Naive thymus-derived CD4-positive, alpha-beta T cell (primary cell): Measurements from ENCODE around the gene MEG3. TPM values are rescaled to one million over a fixed set of nuclear protein-coding genes. Genes with fewer than 3 reads are reported as not detected.

Source experiments
- ATAC-seq: fragments of 150-1000 bp; cut with Tn5 transposase; 2 replicates; pipeline ENCODE4 v1.10.0; 2021; ENCODE audit warnings: mild to moderate bottlenecking, moderate library complexity
- CTCF ChIA-PET: fragments of 350-600 bp; sonication (Branson Sonifier 250); formaldehyde crosslinking; loops from one replicate; lab custom pipeline; 2021; ENCODE audit warnings: antibody characterized with exemption; lab: Charles Lee
- POLR2A ChIA-PET: fragments of 350-600 bp; sonication (Branson Sonifier 250); formaldehyde crosslinking; loops from one replicate; lab custom pipeline; 2021; ENCODE audit warnings: antibody characterized with exemption, inconsistent platforms; lab: Charles Lee
- DNase-seq, 9 donors: peaks; one replicate each; pipeline versions ENCODE4 v3.0.0 to v3.0.0-alpha.2; 2020 to 2022; ENCODE audit warnings: mixed read lengths in 1 of 9
- H3K27ac ChIP-seq: one replicate; pipeline ENCODE4 v1.7.0; 2013; ENCODE audit warnings: mild to moderate bottlenecking, low read depth, low read length, moderate library complexity
- H3K27me3 ChIP-seq, 2 donors: one replicate each; pipeline ENCODE4 v1.7.0; 2013; ENCODE audit warnings: low read length in 2 of 2, mild to moderate bottlenecking in 2 of 2, moderate library complexity in 2 of 2; ENCODE audit not compliant: control insufficient read depth in 2 of 2, insufficient read depth in 2 of 2
- H3K36me3 ChIP-seq, 3 experiments: 1 replicate in 2 of 3; 2 replicates in 1 of 3; pipeline ENCODE4 v1.7.0; 2013; ENCODE audit warnings: low read length in 3 of 3, mild to moderate bottlenecking in 3 of 3, moderate library complexity in 1 of 3; ENCODE audit not compliant: insufficient read depth in 3 of 3, control insufficient read depth in 2 of 3
- H3K4me1 ChIP-seq, 2 donors: one replicate each; pipeline ENCODE4 v1.7.0; 2013; ENCODE audit warnings: low read length in 2 of 2, mild to moderate bottlenecking in 2 of 2, moderate library complexity in 1 of 2; ENCODE audit not compliant: control insufficient read depth in 2 of 2, insufficient read depth in 2 of 2
- H3K4me3 ChIP-seq: 2 replicates; pipeline ENCODE4 v1.7.0; 2013; ENCODE audit warnings: mild to moderate bottlenecking, low read length
- H3K9me3 ChIP-seq, 3 experiments: 1 replicate in 2 of 3; 2 replicates in 1 of 3; pipeline ENCODE4 v1.7.0; 2013; ENCODE audit warnings: low read length in 3 of 3; ENCODE audit not compliant: control insufficient read depth in 2 of 3
- H3K27ac Mint-ChIP-seq, 9 donors: one replicate each; pipeline ENCODE4 v1.8.0; 2020 to 2022; ENCODE audit warnings: mixed read lengths in 9 of 9, mild to moderate bottlenecking in 8 of 9, moderate library complexity in 5 of 9, inconsistent platforms in 2 of 9
- H3K27me3 Mint-ChIP-seq, 5 donors: one replicate each; pipeline ENCODE4 v1.8.0; 2021 to 2022; ENCODE audit warnings: mixed read lengths in 5 of 5, mild to moderate bottlenecking in 1 of 5
- H3K36me3 Mint-ChIP-seq, 5 donors: one replicate each; pipeline ENCODE4 v1.8.0; 2020 to 2022; ENCODE audit warnings: mixed read lengths in 5 of 5, mild to moderate bottlenecking in 3 of 5, inconsistent platforms in 1 of 5
- H3K4me1 Mint-ChIP-seq, 7 donors: one replicate each; pipeline ENCODE4 v1.8.0; 2020 to 2022; ENCODE audit warnings: mixed read lengths in 7 of 7, mild to moderate bottlenecking in 3 of 7, inconsistent platforms in 1 of 7
- H3K4me3 Mint-ChIP-seq, 10 donors: one replicate each; pipeline ENCODE4 v1.8.0; 2020 to 2022; ENCODE audit warnings: mild to moderate bottlenecking in 10 of 10, mixed read lengths in 10 of 10, moderate library complexity in 6 of 10, inconsistent platforms in 2 of 10
- H3K9me3 Mint-ChIP-seq, 11 donors: one replicate each; pipeline ENCODE4 v1.8.0; 2020 to 2022; ENCODE audit warnings: mixed read lengths in 11 of 11, mild to moderate bottlenecking in 4 of 11, inconsistent platforms in 1 of 11, moderate library complexity in 1 of 11
- intact Hi-C, 2 donors: fragments of 100-400 bp; cut with micrococcal nuclease; formaldehyde crosslinking; loops; one replicate each; pipeline ENCODE4 v1.15.1; 2023
- polyA plus RNA-seq, 2 donors: library from polyadenylated mRNA; unstranded; fragments of 300-500 nt; fragmentation: Illumina TruSeq; gene quantifications; one replicate each; pipeline ENCODE4 v1.2.3, GENCODE V29; 2021
- total RNA-seq, 6 experiments: library from RNA in 5 of 6; stranded (reverse) in 5 of 6; gene quantifications; 1 replicate in 5 of 6; 2 replicates in 1 of 6; pipeline ENCODE4 v1.2.3 and lab custom pipeline; 2021 to 2026

The MEG3 gene
- total and polyA plus RNA-seq, 7 experiments from 2014 or later: 0.80 to 2.4 TPM; not detected in 5

DNA sequence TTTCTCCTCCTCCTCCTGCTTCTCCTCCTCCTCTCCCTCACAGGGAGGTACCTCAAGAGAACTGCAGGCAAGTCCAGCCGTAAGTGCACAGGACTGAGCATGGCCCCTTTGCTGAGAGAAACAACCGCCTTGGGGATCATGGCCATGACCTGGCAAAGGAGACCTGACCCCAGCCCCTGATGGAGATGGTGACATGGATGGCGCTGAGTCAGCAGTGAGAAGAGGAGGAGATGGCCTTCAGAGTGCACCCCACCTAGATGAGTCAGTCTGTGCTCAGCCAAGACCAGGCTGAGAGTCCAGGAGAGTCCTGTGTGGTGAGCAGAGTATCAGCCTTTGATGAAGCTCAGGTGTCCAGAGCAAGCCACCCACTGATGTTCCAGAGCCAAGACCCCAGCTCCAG, 36.4 kb downstream of the MEG3 start:
- no peaks in the 10 kb centered on the region for H3K27me3 ChIP-seq
- DNase-seq: no peak
- H3K4me3 ChIP-seq: no peak overlapping the region
- no peaks in the 10 kb centered on the region for H3K36me3 ChIP-seq
- ChIA-PET CTCF (no interaction called here), POLR2A (no interaction called here)
- no peaks in the 10 kb centered on the region for H3K9me3 Mint-ChIP-seq
- ATAC-seq: no peak
- no peaks in the 10 kb centered on the region for H3K9me3 ChIP-seq
- intact Hi-C loops: no loop called here
- no peaks in the 10 kb centered on the region for H3K36me3 Mint-ChIP-seq
- H3K27me3 Mint-ChIP-seq: peaks cover 0 to 7% (median 0%) of the 10 kb centered on the region in 5 donors
- H3K27ac Mint-ChIP-seq: no peak overlapping the region
- no peaks in the 10 kb centered on the region for H3K4me1 ChIP-seq
- no peak overlapping the region for H3K27ac ChIP-seq
- H3K4me3 Mint-ChIP-seq: no peak overlapping the region
- no peaks in the 10 kb centered on the region for H3K4me1 Mint-ChIP-seq

DNA sequence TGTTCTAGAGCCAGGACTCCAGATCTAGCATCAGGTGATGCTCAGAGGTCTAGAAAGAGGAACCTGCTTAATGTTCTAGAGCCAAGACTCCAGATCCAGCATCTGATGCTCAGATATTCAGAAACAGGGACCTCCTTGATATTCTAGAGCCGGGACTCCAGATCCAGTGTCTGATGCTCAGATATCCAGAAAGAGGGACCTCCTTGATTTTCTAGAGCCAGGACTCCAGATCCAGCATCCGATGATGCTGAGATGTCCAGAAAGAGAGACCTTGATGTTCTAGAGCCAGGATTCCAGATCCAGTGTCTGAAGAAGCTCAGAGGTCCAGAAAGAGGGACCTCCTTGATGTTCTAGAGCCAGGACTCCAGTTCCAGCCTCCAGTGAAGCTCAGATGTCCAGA, 36.9 kb downstream of the MEG3 start:
- H3K4me1 Mint-ChIP-seq: no peaks in the 10 kb centered on the region
- H3K4me1 ChIP-seq: no peaks in the 10 kb centered on the region
- intact Hi-C loops: no loop called here
- POLR2A ChIA-PET: no interaction called here
- peaks cover 0 to 7% (median 0%) of the 10 kb centered on the region in 5 donors for H3K27me3 Mint-ChIP-seq
- ATAC-seq (no peak), DNase-seq (no peak)
- H3K36me3 Mint-ChIP-seq: no peaks in the 10 kb centered on the region
- no peaks in the 10 kb centered on the region for H3K9me3 Mint-ChIP-seq
- H3K4me3 ChIP-seq: no peak overlapping the region
- no peaks in the 10 kb centered on the region for H3K9me3 ChIP-seq
- no peaks in the 10 kb centered on the region for H3K27me3 ChIP-seq
- H3K36me3 ChIP-seq: no peaks in the 10 kb centered on the region
- H3K27ac ChIP-seq: no peak overlapping the region
- no peak overlapping the region for H3K27ac Mint-ChIP-seq
- CTCF ChIA-PET: interaction anchor here (0.6 kb wide), 1 partner anchor 23 kb away, joined by 3 read pairs; no protein-coding TSS in a partner anchor
- no peak overlapping the region for H3K4me3 Mint-ChIP-seq

GRCh38 chr14:100864206-100864605, 38.3 kb downstream of the MEG3 start:
- intact Hi-C loops: no loop called here
- ATAC-seq (no peak), DNase-seq (no peak)
- H3K9me3 Mint-ChIP-seq: no peaks in the 10 kb centered on the region
- H3K4me1 Mint-ChIP-seq: no peaks in the 10 kb centered on the region
- Histone ChIP-seq H3K27me3 (no peaks in the 10 kb centered on the region), H3K4me3 (no peak overlapping the region), H3K36me3 (no peaks in the 10 kb centered on the region), H3K4me1 (no peaks in the 10 kb centered on the region), H3K9me3 (no peaks in the 10 kb centered on the region), H3K27ac (no peak overlapping the region)
- H3K36me3 Mint-ChIP-seq: no peaks in the 10 kb centered on the region
- CTCF ChIA-PET: no interaction called here
- no peak overlapping the region for H3K27ac Mint-ChIP-seq
- peaks cover 0 to 5% (median 0%) of the 10 kb centered on the region in 5 donors for H3K27me3 Mint-ChIP-seq
- POLR2A ChIA-PET: no interaction called here
- no peak overlapping the region for H3K4me3 Mint-ChIP-seq

GRCh38 chr14:100864960-100865681, 39.2 kb downstream of the MEG3 start:
- Histone ChIP-seq H3K36me3 (no peaks in the 10 kb centered on the region), H3K27ac (no peak overlapping the region), H3K27me3 (no peaks in the 10 kb centered on the region), H3K9me3 (no peaks in the 10 kb centered on the region), H3K4me3 (no peak overlapping the region), H3K4me1 (no peaks in the 10 kb centered on the region)
- intact Hi-C loops: no loop called here
- Mint-ChIP-seq H3K4me3 (no peak overlapping the region), H3K9me3 (no peaks in the 10 kb centered on the region), H3K27ac (no peak overlapping the region), H3K36me3 (no peaks in the 10 kb centered on the region), H3K27me3 (peaks cover 0 to 4% (median 0%) of the 10 kb centered on the region in 5 donors), H3K4me1 (no peaks in the 10 kb centered on the region)
- no peak for DNase-seq
- ChIA-PET POLR2A (no interaction called here), CTCF (no interaction called here)
- no peak for ATAC-seq

DNA sequence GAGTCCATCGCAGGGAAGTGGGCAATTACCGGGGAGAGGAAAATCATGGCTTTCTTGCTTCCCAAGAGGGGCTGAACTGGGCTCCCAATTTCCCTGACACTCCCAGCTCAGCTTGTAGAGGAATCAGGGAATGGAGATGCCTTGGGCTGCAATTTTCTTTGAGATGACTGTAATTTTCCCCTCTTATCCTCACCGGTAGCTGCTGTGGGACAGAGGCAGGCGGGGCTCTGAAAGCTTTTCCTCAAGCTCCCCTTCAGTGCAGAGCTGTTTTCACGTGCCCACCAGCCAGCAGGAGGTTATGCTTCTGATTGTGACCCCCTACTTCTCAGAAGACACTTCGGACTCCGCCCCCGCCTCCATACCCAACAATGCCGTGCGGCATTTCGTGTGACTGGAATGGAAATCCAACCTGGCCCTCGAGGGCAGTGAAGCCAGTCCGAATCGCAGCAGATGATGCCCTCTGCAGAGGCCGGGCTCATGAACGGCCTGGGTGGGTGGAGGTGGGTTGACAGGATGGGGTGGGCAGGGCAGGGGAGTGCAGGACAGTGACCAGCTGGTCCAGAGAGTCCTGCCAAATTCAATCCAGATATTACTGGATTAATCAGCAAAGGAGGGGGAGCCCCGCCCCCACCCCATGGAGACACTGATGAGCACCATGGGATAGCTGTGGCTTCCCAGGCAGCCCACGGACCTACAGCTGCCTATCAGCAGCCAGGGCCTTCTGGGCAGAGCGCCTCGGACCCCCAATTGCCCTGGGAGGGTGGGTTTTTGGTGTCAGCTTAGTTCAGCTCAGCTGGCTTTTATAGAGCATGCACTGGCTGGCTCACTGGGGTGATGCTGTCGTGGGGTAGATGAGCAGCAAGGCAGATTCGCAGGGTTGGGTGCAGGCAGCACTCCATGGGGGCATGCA, 40.0 kb downstream of the MEG3 start:
- H3K27ac Mint-ChIP-seq: no peak overlapping the region
- intact Hi-C loops: no loop called here
- H3K36me3 ChIP-seq: no peaks in the 10 kb centered on the region
- DNase-seq (no peak), ATAC-seq (no peak)
- H3K27ac ChIP-seq: no peak overlapping the region
- no peak overlapping the region for H3K4me3 ChIP-seq
- H3K27me3 ChIP-seq: no peaks in the 10 kb centered on the region
- H3K9me3 ChIP-seq: no peaks in the 10 kb centered on the region
- H3K4me1 ChIP-seq: no peaks in the 10 kb centered on the region
- CTCF ChIA-PET: no interaction called here
- H3K9me3 Mint-ChIP-seq: no peaks in the 10 kb centered on the region
- H3K4me1 Mint-ChIP-seq: no peaks in the 10 kb centered on the region
- POLR2A ChIA-PET: no interaction called here
- H3K36me3 Mint-ChIP-seq: no peaks in the 10 kb centered on the region
- H3K4me3 Mint-ChIP-seq: no peak overlapping the region
- H3K27me3 Mint-ChIP-seq: peaks cover 0 to 4% (median 0%) of the 10 kb centered on the region in 5 donors

GRCh38 chr14:100866666-100867630, 41.0 kb downstream of the MEG3 start:
- Mint-ChIP-seq H3K4me1 (peaks cover 0 to 4% (median 0%) of the 10 kb centered on the region in 7 donors), H3K36me3 (no peaks in the 10 kb centered on the region), H3K4me3 (no peak overlapping the region), H3K27ac (no peak overlapping the region), H3K9me3 (peaks cover 0 to 2% (median 0%) of the 10 kb centered on the region in 11 donors), H3K27me3 (peaks cover 0 to 2% (median 0%) of the 10 kb centered on the region in 5 donors)
- CTCF ChIA-PET: no interaction called here
- intact Hi-C loops: no loop called here
- no peaks in the 10 kb centered on the region for H3K4me1 ChIP-seq
- POLR2A ChIA-PET: no interaction called here
- DNase-seq (no peak), ATAC-seq (no peak)
- no peaks in the 10 kb centered on the region for H3K27me3 ChIP-seq
- no peak overlapping the region for H3K27ac ChIP-seq
- no peak overlapping the region for H3K4me3 ChIP-seq
- no peaks in the 10 kb centered on the region for H3K36me3 ChIP-seq
- no peaks in the 10 kb centered on the region for H3K9me3 ChIP-seq
